Neuronal stem cell (in vitro differentiated cells): Measurements from ENCODE around the gene DRD4.

ENCODE experiments used
- DNase-seq: peaks from one replicate; pipeline ENCODE4 v3.0.0-alpha.2; 2013; ENCODE audit warnings: low spot score
- H2AFZ ChIP-seq: one replicate; pipeline ENCODE4 v1.6.1; 2013; ENCODE audit warnings: mild to moderate bottlenecking, low read length, inconsistent platforms
- H2AK5ac ChIP-seq: 2 replicates; pipeline ENCODE4 v1.6.1; 2013; ENCODE audit warnings: low read depth, mild to moderate bottlenecking, inconsistent platforms, low read length, moderate library complexity, mixed read lengths
- H2BK120ac ChIP-seq: 2 replicates; pipeline ENCODE4 v1.6.1; 2013; ENCODE audit warnings: low read depth, mild to moderate bottlenecking, inconsistent platforms, low read length, moderate library complexity, mixed read lengths
- H2BK12ac ChIP-seq: one replicate; pipeline ENCODE4 v1.6.1; 2013; ENCODE audit warnings: low read length, inconsistent platforms
- H2BK15ac ChIP-seq: 2 replicates; pipeline ENCODE4 v1.6.1; 2013; ENCODE audit warnings: mild to moderate bottlenecking, low read length, inconsistent platforms, mixed read lengths
- H2BK5ac ChIP-seq: one replicate; pipeline ENCODE4 v1.6.1; 2013; ENCODE audit warnings: inconsistent platforms, mild to moderate bottlenecking, low read length, moderate library complexity
- H3K14ac ChIP-seq: one replicate; pipeline ENCODE4 v1.6.1; 2013; ENCODE audit warnings: low read length, inconsistent platforms
- H3K18ac ChIP-seq: 2 replicates; pipeline ENCODE4 v1.6.1; 2013; ENCODE audit warnings: low read length, inconsistent platforms
- H3K23ac ChIP-seq: 2 replicates; pipeline ENCODE4 v1.6.1; 2013; ENCODE audit warnings: low read depth, mild to moderate bottlenecking, mixed read lengths, low read length, inconsistent platforms; ENCODE audit not compliant: poor library complexity
- H3K27ac ChIP-seq: replicated peaks from 3 replicates; pipeline ENCODE4 v1.5.1; 2013; ENCODE audit warnings: low read length, inconsistent platforms
- H3K27me3 ChIP-seq, 3 experiments: 2 replicates each; pipeline ENCODE4 v1.6.1; 2013; ENCODE audit warnings: low read length in 3 of 3, mild to moderate bottlenecking in 2 of 3, inconsistent platforms in 1 of 3, low read depth in 1 of 3, mixed read lengths in 1 of 3, moderate library complexity in 1 of 3; ENCODE audit not compliant: control insufficient read depth in 3 of 3, insufficient read depth in 3 of 3
- H3K36me3 ChIP-seq, 2 donors: replicated peaks in 1 of 2; 2 replicates each; pipeline ENCODE4 v1.6.1; 2013; ENCODE audit warnings: low read length in 2 of 2; ENCODE audit not compliant: control insufficient read depth in 2 of 2, insufficient read depth in 2 of 2
- H3K4ac ChIP-seq: 2 replicates; pipeline ENCODE4 v1.6.1; 2013; ENCODE audit warnings: inconsistent platforms, mild to moderate bottlenecking, low read length, moderate library complexity
- H3K4me1 ChIP-seq, 2 donors: 1 replicate in 1 of 2; 2 replicates in 1 of 2; pipeline ENCODE4 v1.6.1; 2013; ENCODE audit warnings: low read length in 2 of 2, low read depth in 1 of 2; ENCODE audit not compliant: control insufficient read depth in 2 of 2, insufficient read depth in 1 of 2
- H3K4me2 ChIP-seq: one replicate; pipeline ENCODE4 v1.6.1; 2013; ENCODE audit warnings: mild to moderate bottlenecking, low read length, inconsistent platforms; ENCODE audit not compliant: insufficient read depth, poor library complexity, severe bottlenecking
- H3K4me3 ChIP-seq, 2 donors: 2 replicates each; pipeline ENCODE4 v1.5.1; 2013; ENCODE audit warnings: low read length in 2 of 2, mild to moderate bottlenecking in 2 of 2, inconsistent platforms in 1 of 2, moderate library complexity in 1 of 2
- H3K79me1 ChIP-seq: one replicate; pipeline ENCODE4 v1.6.1; 2013; ENCODE audit warnings: low read depth, mild to moderate bottlenecking, inconsistent platforms, low read length, moderate library complexity
- H3K9ac ChIP-seq: one replicate; pipeline ENCODE4 v1.6.1; 2013; ENCODE audit warnings: mild to moderate bottlenecking, low read depth, low read length, inconsistent platforms; ENCODE audit not compliant: poor library complexity
- H3K9me3 ChIP-seq, 2 donors: replicated peaks in 1 of 2; 2 replicates each; pipeline versions ENCODE3 to v1.6.1; 2013; ENCODE audit warnings: low read length in 2 of 2, mild to moderate bottlenecking in 2 of 2, inconsistent platforms in 1 of 2, low read depth in 1 of 2, mixed read lengths in 1 of 2, moderate library complexity in 1 of 2; ENCODE audit not compliant: control insufficient read depth in 2 of 2, insufficient read depth in 1 of 2
- H4K8ac ChIP-seq: one replicate; pipeline ENCODE4 v1.6.1; 2013; ENCODE audit warnings: low read depth, mild to moderate bottlenecking, inconsistent platforms, low read length, moderate library complexity
- H4K91ac ChIP-seq: one replicate; pipeline ENCODE4 v1.6.1; 2013; ENCODE audit warnings: low read length, low read depth, mild to moderate bottlenecking, inconsistent platforms; ENCODE audit not compliant: poor library complexity
- WGBS, 2 donors: extraction: QIAGEN DNeasy Blood & Tissue Kit; methylation state at CpG; one replicate each; pipeline ENCODE4 v1.1.7; 2013; ENCODE audit warnings: missing lambda C conversion rate in 2 of 2, mixed read lengths in 1 of 2; ENCODE audit not compliant: insufficient read length in 2 of 2, insufficient replicate concordance in 1 of 2; ENCODE audit errors: extremely low coverage in 2 of 2; 5-methylcytosine and 5-hydroxymethylcytosine counted together

Gene DRD4

DNA sequence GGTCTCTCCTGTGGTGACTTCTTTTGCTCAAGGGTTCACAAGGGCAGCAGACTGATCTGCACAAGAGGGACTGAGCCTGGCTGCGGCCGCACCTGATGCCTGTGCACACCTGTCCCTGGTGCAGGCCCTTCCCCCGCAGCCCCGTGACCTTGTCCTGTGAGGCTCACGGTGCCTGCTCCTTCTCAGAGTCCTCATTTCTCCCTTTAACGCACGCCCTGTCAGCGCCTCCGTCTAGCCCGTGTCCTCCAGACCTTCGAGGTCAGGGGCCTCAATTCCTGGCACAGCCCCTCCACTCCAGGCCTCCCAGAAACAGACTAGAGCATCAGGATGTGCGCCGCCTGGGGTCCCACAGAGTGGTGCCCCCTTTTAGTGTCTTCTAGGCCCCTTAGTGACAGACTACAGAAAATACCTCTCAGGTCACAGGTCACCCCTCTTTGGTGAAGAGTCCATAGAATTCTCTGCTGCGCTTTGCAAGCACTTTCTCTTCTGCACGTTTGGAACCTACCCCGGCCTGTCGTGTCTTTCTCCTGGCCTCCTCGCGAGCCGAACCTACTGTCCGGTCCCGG, 1.0 kb upstream of the DRD4 start:
- peaks cover 0 to 23% (median 5%) of the 10 kb centered on the region in 3 experiments for H3K27me3 ChIP-seq
- no peak overlapping the region for H3K4ac ChIP-seq
- H3K27ac ChIP-seq = no peak overlapping the region
- H3K4me1 ChIP-seq = peaks cover 21 to 23% of the 10 kb centered on the region in 2 donors
- peak overlapping the region; percentile 81 for H2BK120ac ChIP-seq
- H3K79me1 ChIP-seq = peaks cover 5% of the 10 kb centered on the region
- peak overlapping the region; percentile 98 for H3K4me2 ChIP-seq
- H2AK5ac ChIP-seq = peak overlapping the region; percentile 94
- H2AFZ ChIP-seq = no peak overlapping the region
- no peak overlapping the region for H4K8ac ChIP-seq
- H2BK12ac ChIP-seq = peak overlapping the region; percentile 78
- WGBS, 2 donors = no CpG with 5 or more reads among the region's 22 CpGs
- no peak overlapping the region for H3K14ac ChIP-seq
- H3K36me3 ChIP-seq = peaks cover 0 to 1% of the 10 kb centered on the region in 2 donors
- H3K23ac ChIP-seq = peak overlapping the region; percentile 97
- H2BK15ac ChIP-seq = peak overlapping the region; percentile 99
- H3K9ac ChIP-seq = peak overlapping the region; percentile 77
- peak overlapping the region in 1 of 2 donors; percentile 46 for H3K4me3 ChIP-seq
- no peaks in the 10 kb centered on the region for H3K9me3 ChIP-seq
- DNase-seq = no peak
- H4K91ac ChIP-seq = no peak overlapping the region
- peak overlapping the region; percentile 57 for H2BK5ac ChIP-seq
- peak overlapping the region; percentile 92 for H3K18ac ChIP-seq

DNA sequence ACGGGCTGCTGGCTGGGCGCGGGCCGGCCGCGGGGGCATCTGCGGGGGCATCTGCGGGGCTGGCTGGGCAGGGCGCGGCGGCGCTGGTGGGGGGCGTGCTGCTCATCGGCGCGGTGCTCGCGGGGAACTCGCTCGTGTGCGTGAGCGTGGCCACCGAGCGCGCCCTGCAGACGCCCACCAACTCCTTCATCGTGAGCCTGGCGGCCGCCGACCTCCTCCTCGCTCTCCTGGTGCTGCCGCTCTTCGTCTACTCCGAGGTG, 194 bp downstream of the DRD4 start:
- peak overlapping the region; percentile 81 for H2BK120ac ChIP-seq
- peak overlapping the region; percentile 98 for H2BK12ac ChIP-seq
- H3K4me1 ChIP-seq = peaks cover 21 to 23% of the 10 kb centered on the region in 2 donors
- H3K4me2 ChIP-seq = peak overlapping the region; percentile 98
- H3K4me3 ChIP-seq = peak overlapping the region in 1 of 2 donors; percentile 91
- peaks cover 0 to 23% (median 5%) of the 10 kb centered on the region in 3 experiments for H3K27me3 ChIP-seq
- H3K36me3 ChIP-seq = peaks cover 0 to 14% of the 10 kb centered on the region in 2 donors
- no peak overlapping the region for H4K91ac ChIP-seq
- H3K79me1 ChIP-seq = peaks cover 5% of the 10 kb centered on the region
- no peak overlapping the region for H3K27ac ChIP-seq
- no CpG with 5 or more reads among the region's 34 CpGs for WGBS, 2 donors
- peak overlapping the region; percentile 86 for H3K23ac ChIP-seq
- no peak overlapping the region for H2AFZ ChIP-seq
- peak overlapping the region; percentile 25 for H3K14ac ChIP-seq
- H3K9me3 ChIP-seq = no peaks in the 10 kb centered on the region
- H3K18ac ChIP-seq = peak overlapping the region; percentile 92
- H3K9ac ChIP-seq = peak overlapping the region; percentile 96
- peak overlapping the region; percentile 82 for H2BK15ac ChIP-seq
- no peak for DNase-seq
- H3K4ac ChIP-seq = no peak overlapping the region
- H4K8ac ChIP-seq = no peak overlapping the region
- H2AK5ac ChIP-seq = peak overlapping the region; percentile 13
- peak overlapping the region; percentile 31 for H2BK5ac ChIP-seq

GRCh38 chr11:637593-638521, 788 bp downstream of the DRD4 start:
- WGBS, 2 donors = no CpG with 5 or more reads among the region's 55 CpGs

More at GRCh38 chr11:637593-638521, 788 bp downstream of the DRD4 start:
- peak overlapping the region; percentile 31 for H2BK5ac ChIP-seq
- peak overlapping the region; percentile 25 for H3K14ac ChIP-seq
- H4K8ac ChIP-seq = no peak overlapping the region
- H3K9ac ChIP-seq = peak overlapping the region; percentile 96
- peak overlapping the region; percentile 98 for H2BK12ac ChIP-seq
- H3K4me1 ChIP-seq = peaks cover 21 to 23% of the 10 kb centered on the region in 2 donors
- peak overlapping the region; percentile 13 for H2AK5ac ChIP-seq
- DNase-seq = peak; percentile 48
- no peak overlapping the region for H3K4ac ChIP-seq
- peak overlapping the region; percentile 81 for H2BK120ac ChIP-seq
- peaks cover 0 to 19% of the 10 kb centered on the region in 2 donors for H3K36me3 ChIP-seq
- H2BK15ac ChIP-seq = peak overlapping the region; percentile 82
- peaks cover 0 to 23% (median 7%) of the 10 kb centered on the region in 3 experiments for H3K27me3 ChIP-seq
- H3K9me3 ChIP-seq = peaks cover 0 to 3% of the 10 kb centered on the region in 2 donors
- peak overlapping the region; percentile 86 for H3K23ac ChIP-seq
- H4K91ac ChIP-seq = no peak overlapping the region
- peak overlapping the region in 1 of 2 donors; percentile 91 for H3K4me3 ChIP-seq
- peak overlapping the region; percentile 98 for H3K4me2 ChIP-seq
- H3K27ac ChIP-seq = peak overlapping the region; percentile 99
- H3K18ac ChIP-seq = peak overlapping the region; percentile 92
- H2AFZ ChIP-seq = no peak overlapping the region
- peaks cover 8% of the 10 kb centered on the region for H3K79me1 ChIP-seq
